WERI-Rb-1 (cell line): Measurements from ENCODE around the gene WNT9A.

Experiments used
- DNase-seq: peaks from one replicate; pipeline ENCODE4 v3.0.0-alpha.2; 2020
- H3K27ac ChIP-seq: fragments of 250-450 bp; sonication (Bioruptor Pico); 2 replicates; pipeline ENCODE4 v1.5.1; 2020; ENCODE audit warnings: mild to moderate bottlenecking, moderate library complexity
- H3K27me3 ChIP-seq: fragments of 250-450 bp; sonication (Bioruptor Pico); 2 replicates; pipeline ENCODE4 v1.5.1; 2021; ENCODE audit warnings: mild to moderate bottlenecking, low read depth, moderate library complexity; ENCODE audit not compliant: insufficient read depth, severe bottlenecking
- H3K36me3 ChIP-seq: fragments of 250-450 bp; sonication (Bioruptor Pico); 2 replicates; pipeline ENCODE4 v1.5.1; 2020; ENCODE audit warnings: mild to moderate bottlenecking, moderate library complexity
- H3K4me3 ChIP-seq: 2 replicates; pipeline ENCODE4 v1.5.1; 2011; ENCODE audit warnings: low read depth, mild to moderate bottlenecking, control low read depth, low read length
- H3K9me3 ChIP-seq: fragments of 250-450 bp; sonication (Bioruptor Pico); 2 replicates; pipeline ENCODE4 v1.5.1; 2021; ENCODE audit warnings: mild to moderate bottlenecking, moderate library complexity; ENCODE audit not compliant: severe bottlenecking
- CTCF ChIP-seq: IDR thresholded peaks from 2 replicates; pipeline ENCODE4 v1.5.1; 2011; ENCODE audit warnings: low read depth, mild to moderate bottlenecking, control low read depth, inconsistent platforms, low read length

WNT9A gene

DNA sequence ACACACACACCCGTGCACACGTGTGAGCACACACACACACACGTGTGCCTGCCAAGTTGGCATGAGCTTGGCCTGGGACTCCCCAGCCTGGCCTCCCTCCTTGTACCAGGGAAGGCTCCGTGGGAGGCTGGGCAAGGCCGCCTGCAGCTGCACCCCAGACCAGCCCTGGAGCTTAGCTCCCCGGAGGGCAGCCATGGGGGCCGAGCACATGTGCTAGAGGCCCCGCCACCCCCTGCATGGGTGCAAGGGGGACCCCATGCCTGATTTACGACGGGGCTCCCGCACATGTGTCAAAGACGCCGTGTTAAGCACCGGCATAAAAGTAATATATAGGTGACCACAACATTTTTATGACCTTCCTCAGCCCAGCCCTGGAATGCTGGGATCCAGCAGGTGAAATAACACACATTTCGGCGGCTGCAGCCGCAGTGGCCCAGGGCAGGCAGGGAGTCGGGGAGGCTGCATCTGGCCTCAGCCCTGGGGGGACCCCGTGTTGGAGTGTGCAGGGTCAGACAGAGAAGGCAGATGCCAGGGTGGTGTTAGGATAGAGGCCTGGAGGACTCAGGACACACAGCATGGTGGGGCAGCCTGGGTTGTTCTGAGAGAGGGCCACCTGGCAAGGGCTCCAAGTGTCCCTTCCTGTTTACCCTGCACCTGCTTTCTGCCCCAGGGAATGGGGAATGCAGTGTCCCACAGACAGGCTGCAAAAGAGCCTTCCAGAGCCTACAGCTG lies 56.3 kb downstream of the WNT9A start:
- no peaks in the 10 kb centered on the region for H3K9me3 ChIP-seq
- DNase-seq: no peak
- no peaks in the 10 kb centered on the region for H3K27me3 ChIP-seq
- H3K4me3 ChIP-seq: no peak overlapping the region
- H3K36me3 ChIP-seq: no peaks in the 10 kb centered on the region
- no peak for TF ChIP-seq CTCF
- H3K27ac ChIP-seq: no peak overlapping the region

DNA sequence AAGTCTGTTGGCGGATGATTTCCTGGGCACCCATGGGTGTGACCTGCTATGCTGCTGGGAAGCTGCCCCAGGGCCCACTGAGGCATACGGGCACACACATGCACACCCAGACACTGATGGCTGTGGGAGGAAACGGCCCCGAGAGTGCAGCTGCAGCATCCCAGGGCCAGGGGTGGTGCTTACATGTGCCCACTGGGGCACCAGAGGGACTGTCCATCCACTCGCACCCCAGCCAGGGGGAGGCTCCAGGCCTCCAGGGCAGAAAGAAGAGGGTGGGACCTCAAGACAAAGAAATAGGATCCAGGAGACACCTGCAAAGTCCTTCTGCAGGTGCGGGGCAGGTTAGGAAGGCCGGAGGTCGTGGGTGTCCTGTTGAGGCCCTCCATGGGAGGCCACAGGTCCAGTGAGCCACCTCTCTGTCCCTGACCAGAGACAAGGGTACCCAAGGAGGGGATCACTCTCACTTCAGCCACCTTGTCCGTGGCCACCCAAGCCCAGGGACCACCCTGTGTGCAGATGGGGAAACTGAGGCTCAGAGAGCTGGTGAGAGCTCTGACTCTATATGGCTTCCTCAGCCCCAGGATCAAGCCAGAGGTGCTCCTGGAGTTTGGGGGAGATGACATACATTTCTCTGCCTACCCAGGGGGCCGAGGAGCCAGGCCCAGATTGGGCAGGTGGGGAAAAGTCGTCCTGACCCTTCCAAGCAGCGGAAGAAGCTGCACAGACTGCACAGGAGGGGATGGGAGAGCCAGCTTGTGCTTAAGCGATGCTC lies 57.1 kb downstream of the WNT9A start:
- no peak for TF ChIP-seq CTCF
- H3K27ac ChIP-seq: no peak overlapping the region
- H3K4me3 ChIP-seq: no peak overlapping the region
- no peaks in the 10 kb centered on the region for H3K9me3 ChIP-seq
- H3K27me3 ChIP-seq: no peaks in the 10 kb centered on the region
- no peaks in the 10 kb centered on the region for H3K36me3 ChIP-seq
- DNase-seq: no peak

DNA sequence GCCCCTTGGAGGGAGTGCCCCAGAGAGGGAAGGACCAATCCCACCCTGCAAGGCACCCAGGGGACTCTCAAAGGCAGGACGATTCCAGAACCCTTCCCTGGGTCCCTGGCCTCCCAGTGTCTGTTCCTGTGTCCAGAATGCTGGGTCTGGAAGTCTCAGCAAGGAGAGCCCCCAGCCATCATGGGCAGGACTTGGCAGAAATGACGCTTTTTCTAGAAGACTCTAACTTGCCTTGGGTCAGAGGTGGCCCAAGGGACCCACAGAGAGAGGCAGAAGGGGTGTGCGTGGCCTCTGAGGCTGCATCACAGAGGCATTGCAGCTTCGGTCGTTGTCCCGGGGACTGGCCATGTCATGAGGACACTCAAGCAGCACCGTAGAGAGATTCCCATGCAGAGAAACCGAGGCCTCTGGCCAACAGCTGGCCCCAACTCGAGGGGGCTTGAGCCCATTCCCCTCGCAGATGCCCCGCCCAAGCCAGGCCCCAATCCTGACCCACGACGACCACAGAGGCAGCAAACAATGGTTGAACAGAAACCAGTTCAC lies 57.8 kb downstream of the WNT9A start:
- Histone ChIP-seq H3K27ac (no peak overlapping the region), H3K4me3 (no peak overlapping the region), H3K9me3 (no peaks in the 10 kb centered on the region), H3K27me3 (no peaks in the 10 kb centered on the region), H3K36me3 (no peaks in the 10 kb centered on the region)
- no peak for DNase-seq
- no peak for TF ChIP-seq CTCF

DNA sequence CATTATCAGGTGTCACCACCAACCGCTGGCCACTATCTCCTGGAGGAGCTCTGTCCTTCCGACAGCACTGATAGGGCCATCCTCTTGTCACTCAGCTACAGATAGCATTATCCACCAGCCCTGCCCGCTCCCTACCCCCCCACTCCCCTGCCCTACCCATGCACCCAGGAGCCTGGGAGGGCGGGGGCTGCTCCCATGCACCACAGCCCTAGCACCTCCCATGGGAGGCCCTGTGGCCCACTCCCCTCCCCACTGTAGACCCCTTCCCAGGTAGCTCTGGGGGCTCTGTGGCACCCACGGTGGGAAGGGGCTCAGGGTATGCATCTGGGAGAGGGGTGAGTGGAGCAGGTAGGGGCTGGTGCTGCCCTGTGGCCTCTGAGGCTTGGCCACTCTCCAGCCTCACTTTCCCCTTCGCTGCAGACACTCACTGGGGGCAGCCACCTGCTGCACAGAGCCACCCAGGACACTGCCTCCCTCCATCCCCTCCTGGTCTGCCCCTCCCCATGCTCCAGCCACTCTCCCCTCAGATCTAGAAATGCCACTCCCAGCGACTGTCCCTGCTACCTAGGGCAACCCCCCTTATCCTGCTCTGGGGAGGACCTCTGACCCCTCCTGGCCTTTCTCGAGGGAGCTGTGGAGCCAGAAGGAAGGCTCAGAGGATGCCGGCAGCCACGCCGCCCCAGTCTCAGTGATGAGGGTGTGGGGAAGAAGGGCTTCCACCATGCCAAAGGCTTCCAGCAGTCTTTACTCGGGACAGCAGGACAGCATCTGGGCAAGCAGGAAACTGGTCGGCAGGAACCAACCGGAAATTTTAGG lies 58.5 kb downstream of the WNT9A start:
- TF ChIP-seq CTCF: no peak
- Histone ChIP-seq H3K36me3 (no peaks in the 10 kb centered on the region), H3K4me3 (no peak overlapping the region), H3K9me3 (no peaks in the 10 kb centered on the region), H3K27ac (no peak overlapping the region), H3K27me3 (no peaks in the 10 kb centered on the region)
- no peak for DNase-seq

DNA sequence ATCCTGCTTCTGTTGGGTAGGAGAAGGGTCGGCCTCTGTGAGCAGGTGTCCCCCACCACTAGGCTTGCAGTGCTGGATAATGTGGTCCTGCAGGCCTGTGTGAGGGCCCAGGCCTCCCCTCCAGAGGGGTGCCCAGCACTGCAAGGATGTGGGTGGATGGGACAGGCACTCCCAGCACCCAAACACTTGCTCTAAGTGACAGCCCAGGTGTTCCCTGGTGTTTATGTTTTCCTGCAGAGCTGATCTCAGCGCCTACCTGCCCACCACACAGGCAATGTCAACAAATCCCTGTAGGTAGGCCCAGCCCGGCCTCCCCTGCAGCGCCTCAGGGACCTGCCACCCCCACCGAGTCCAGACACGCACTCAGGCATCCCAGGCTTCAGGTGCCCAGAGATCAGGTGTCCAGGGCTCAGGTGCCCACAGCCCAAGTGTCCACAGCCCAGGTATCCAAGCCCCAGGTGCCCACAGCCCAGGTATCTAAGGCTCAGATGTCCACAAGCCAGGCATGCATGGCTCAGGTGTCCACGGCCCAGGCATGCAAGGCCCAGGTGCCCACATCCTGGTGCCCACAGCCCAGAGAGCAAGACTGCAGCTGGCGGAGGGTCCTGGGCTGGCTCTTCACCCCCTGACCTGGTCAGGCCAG lies 59.2 kb downstream of the WNT9A start:
- Histone ChIP-seq H3K4me3 (no peak overlapping the region), H3K27ac (no peak overlapping the region), H3K36me3 (no peaks in the 10 kb centered on the region), H3K9me3 (no peaks in the 10 kb centered on the region), H3K27me3 (no peaks in the 10 kb centered on the region)
- TF ChIP-seq CTCF: no peak
- no peak for DNase-seq
